NCI-H82 (cell line): Measurements from ENCODE around the gene SERPINA5.
"Not testable (repeated sequence)": the region's sequence is repeated elsewhere in the genome, so short reads cannot be mapped to it uniquely, and the experiment has no call there.

Source experiments
- DNase-seq: peaks from one replicate; lab custom pipeline; 2025; lab: John Stamatoyannopoulos, UW

Gene SERPINA5

DNA sequence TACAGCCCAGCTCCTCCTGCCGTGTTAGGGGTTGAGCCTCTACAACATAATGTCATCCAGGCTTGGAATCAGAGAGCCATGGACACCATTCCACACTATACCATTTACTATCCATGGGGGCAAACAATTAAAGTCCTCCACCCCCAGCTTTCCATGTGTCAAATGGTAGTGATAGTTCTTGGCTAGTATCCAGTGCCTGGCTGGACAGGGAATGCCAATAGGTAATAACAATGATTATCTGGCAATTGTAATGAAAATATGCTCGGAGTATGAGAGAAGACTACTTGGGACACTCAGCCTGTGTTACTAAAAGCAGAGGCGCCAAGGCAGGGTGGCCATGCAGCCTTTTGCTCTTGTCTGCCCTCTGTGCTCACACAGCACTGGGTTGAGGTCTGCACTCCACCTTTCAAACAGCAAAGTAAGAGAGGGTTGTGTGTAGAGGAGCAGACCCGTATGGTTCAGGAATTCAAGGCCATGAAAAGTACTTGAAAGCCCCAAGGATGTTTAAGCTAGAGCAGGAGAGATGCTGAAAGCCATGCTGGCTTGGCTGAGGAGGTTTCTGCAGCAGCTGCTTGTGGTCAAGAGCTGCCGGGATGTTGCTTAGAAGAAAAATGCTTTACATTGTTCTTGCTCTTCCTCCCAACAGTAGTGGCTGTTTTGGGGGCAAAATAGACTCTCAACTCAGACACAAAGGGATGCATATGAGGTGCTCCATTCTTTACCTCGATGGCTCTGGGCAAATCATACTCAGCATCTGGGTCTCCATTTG, 41.6 kb downstream of the SERPINA5 start:
- no peak for DNase-seq

DNA sequence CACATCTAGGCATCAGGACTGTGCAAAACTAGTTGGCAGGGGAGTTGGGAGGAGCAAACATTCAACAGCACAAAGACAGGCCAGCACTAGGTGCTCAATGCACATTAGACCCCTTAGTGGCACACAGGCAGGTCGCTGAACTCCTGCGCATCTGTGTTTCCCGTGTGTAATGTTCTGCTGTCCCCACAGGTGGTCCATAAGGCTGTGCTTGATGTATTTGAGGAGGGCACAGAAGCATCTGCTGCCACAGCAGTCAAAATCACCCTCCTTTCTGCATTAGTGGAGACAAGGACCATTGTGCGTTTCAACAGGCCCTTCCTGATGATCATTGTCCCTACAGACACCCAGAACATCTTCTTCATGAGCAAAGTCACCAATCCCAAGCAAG, 42.2 kb downstream of the SERPINA5 start:
- DNase-seq: no peak

DNA sequence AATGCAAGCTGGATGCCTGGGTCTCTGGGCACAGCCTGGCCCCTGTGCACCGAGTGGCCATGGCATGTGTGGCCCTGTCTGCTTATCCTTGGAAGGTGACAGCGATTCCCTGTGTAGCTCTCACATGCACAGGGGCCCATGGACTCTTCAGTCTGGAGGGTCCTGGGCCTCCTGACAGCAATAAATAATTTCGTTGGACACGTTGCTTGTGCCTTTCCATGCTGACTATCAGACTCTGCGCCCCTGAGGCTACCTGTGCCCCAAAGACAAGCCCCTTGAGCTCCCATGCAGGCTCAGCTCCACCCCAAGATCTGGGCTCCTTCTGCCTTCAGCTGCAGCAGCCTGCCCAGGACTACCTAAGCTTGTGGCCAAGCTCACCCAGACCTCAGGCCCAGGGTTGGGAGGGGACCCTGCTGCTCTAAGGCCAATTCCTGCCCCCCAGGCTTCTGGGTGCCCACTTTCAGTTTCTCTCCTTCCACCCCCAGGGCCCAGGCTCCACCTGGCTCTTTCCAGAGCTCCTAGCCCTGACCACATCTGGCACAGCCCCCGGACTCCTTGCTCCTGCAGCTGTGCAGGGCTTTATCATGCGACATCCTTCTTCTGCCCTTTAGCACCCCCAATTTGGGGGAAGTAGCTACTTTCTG, 42.8 kb downstream of the SERPINA5 start:
- DNase-seq: no peak

DNA sequence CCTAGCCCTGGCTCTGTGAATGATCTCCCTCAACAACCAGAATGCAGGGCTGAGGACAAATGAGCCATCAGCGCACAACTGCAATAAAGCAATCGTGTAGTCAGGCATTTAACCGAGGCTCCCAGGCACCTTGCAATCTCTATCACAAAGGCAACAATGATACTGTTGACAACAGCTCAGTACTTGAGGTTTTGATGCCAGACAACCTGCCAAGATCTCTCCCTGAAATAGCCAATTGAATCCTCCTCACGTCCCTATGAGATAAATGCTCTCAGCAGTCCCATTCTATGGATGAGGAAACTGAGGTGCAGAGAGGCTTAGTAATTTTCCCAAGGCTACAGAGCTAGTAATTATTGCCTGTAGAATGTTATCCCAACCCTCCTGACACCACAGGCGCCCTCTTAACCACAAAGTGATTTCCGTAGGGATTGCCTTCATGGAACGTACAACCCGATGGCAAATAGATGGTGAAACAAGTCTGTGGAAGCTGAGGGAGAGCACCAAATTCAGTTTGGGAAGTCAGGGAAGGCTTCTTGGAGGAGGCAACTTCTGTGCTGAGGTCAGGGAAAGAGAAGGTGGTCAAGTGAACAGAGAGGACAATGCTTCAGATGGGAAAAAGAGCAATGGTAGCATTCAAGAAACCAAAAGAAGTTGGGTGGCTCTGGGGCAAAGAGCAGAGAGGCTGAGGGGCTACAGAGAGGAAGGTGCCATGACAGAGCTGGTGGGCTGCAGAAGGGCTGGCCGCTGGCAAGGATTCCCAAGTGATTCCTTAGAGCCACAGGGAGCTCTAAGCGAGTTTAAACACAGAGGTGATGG, 43.5 kb downstream of the SERPINA5 start:
- no peak for DNase-seq

DNA sequence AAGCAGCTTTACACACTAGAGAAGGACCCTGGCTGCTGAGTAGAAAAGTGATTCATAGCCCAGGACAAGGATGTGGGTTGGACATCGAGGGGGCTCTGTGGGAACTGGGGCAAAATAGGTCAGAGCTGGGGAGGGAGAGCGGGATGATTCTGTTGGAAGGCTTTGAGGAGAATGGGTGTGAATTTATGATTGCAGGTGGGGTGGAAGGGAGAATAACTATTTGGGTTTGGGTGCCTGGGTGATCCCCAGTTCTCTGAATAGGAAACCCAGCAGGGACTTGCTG, 44.1 kb downstream of the SERPINA5 start:
- DNase-seq: no peak

DNA sequence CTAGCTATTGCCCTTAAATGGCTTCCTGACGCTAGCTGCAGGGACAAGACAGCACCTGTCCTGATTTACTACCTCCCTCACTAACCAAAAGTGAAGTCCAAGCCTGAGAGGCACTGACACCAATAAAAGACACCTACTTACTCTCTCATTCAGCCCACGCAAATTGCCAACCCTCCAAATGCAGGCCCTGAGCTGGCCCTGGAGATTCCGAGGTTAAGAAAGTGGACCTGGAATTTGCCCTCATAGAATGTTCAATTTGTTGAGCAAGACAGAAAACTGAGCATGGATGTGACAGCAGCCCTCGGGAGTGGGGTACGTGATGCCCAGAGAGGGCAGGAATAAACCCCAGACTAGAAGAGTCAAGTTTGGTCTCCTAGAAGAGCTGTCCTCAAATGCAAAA, 47.4 kb downstream of the SERPINA5 start:
- no peak for DNase-seq

DNA sequence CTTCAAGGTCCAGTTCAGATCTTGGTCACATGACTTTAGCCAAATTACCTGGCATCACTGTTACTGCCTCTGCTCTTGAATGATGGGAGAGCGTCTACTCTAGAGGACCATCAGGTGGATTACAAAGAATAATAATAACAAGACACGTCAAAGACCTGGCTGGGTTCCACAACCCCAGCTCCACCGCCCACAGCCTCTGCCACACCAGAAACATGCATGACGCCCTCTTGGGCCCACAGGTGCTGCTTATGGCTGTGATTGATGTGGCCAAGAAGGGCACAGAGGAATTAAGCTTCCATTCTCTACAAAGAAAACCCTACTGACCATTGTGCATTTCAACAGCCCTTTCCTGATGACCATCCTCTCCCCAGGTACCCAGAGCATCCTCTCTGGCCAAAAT, 49.2 kb downstream of the SERPINA5 start:
- DNase-seq: no peak

DNA sequence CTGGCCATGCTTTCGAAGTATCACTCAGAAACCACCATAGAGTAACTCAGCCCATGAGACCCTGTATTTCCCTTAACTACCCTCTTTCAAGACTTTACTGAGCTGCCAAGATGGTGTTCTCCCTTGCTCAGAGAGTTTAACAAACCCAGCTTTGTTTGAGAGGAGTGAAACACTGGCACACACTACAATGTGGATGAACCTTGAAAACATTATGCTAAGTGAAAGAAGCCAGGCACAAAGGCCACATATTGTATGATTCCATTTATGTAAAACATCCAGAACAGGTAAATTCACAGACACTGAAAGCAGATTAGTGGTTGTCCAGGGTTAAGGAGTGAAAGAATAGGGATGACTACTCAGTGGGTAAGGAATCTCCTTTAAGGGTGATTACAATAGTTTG, 49.8 kb downstream of the SERPINA5 start:
- DNase-seq: no peak

DNA sequence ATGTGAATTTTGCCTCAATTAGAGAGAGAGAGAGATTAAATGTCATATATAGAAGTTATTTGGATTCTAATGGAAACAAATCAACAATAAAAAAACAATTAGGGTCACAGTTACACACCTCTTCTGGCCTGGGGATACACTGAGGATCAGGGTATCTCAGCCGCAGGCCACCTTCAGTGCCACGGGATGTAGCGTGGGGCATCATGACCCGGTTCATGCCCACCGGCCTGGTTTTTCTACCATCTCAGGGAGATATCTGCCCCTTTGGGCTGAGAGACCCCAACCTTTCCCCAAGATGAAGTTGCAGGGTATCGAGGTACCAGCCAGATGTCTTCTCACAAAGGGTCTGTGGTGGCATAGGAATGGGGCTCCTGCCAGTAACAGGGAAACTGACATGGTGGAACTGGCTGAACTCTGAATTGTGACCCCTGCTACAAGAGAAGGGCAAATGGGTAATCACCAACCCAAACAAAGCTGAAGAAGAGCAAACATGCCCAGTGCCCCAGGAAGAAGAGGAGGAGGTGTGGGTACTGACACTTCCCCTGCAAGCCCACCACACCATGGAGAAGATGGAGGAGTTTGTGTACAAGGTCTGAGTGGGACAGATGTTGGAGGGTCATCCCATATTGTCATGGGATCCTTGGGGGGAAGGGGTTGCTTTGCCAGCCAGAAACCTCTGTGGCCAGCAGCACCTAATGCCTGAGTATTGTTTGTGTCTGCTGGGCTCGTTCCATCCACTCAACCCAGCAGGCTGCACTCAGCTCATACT, 50.5 kb downstream of the SERPINA5 start:
- no peak for DNase-seq

DNA sequence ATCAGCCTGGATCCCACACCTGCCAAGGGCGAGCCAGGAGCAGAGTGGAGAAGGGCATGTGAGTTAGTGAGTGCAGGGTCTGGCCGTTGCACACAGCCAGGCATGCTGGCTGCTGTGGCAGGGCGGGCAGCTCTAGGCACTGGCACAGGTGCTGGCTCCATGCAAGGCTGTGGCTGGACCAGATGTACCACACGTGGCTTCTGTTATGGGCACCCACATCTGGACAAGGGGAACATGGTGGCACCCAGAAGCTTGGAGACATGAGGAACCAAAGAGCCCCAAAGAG, 51.0 kb downstream of the SERPINA5 start:
- no peak for DNase-seq

DNA sequence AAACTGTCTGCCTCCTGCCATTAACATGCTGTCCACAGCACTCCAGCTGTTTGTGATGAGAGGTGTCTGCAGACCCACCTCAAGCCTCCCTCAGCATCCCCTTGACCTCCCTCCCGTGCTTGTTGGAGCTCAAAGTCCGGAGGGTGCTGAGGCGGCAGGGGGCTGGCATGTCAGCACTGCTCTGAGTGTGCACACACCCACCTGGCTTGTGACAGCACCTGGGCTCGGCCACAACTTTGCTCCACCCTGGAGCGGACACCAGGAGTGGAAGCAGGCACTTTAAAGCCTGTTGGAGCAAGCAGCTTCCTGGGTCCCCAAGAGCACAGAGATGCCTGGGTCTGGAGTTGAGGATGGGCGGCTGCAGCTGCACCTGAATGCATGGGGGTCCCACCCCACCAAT, 51.9 kb downstream of the SERPINA5 start:
- DNase-seq: no peak

DNA sequence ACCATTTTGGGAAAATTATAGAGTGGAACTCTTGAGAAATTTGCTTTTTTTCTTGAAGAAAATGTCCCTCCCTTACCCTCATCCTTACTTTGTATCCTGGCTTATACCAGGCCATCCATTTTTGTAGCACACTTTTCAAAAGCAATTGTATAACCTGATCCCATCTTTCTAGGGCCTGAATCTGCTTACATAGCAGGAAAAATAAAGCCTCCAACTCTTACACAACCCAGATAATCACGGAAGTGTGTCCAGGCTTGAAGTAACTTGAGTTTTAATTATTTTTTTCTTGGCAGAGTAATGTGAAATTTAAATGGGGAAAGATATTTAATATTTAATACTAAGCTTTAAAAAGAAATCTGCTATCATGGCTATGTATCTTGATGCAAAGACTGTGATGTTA, 53.9 kb downstream of the SERPINA5 start:
- no peak for DNase-seq

DNA sequence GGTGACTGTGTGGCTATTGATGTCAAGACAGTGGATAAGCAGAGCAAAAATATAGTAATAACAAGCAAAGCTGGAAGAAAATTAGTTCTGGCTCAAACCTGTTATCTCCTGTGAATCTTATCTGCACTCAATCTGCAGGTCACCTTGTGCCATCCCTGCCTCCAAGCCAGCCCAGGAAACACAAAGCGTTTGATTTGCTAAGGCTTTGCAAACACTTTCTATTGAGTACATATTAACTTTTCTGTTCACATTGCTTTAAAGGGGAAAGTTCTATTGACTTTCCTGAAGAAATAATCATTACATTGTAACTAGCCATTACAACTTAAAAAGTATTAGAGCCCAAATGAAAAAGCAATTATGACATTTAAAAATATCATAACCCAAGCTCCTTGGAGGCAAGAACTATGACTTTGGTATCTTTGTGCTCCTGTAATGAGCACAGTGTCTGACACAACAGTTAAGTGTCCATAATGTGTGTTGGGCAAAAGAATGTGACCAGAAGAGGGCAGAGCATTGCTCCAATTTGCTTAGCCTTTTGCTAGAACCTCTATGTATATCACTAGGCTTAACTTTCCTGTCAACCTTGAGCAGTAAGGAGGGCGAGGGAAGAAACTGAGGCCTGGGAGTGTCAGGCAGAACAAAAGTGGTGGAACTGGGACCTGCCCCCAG, 55.7 kb downstream of the SERPINA5 start:
- DNase-seq: peak; percentile 10

DNA sequence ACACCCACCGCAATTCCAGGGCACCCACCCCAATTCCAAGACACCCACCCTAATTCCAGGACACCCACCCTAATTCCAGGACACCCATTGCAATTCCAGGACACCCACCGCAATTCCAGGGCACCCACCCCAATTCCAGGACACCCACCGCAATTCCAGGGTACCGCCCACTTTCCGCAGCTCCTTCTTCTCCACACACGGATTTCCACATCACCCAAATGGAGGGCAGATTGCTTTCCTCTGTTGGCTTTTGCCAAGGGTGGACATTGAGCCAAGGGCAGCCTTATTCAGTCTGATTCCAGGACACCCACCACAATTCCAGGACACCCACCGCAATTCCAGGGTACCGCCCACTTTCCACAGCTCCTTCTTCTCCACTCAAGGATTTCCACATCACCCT, 56.6 kb downstream of the SERPINA5 start:
- DNase-seq: not testable (repeated sequence)

DNA sequence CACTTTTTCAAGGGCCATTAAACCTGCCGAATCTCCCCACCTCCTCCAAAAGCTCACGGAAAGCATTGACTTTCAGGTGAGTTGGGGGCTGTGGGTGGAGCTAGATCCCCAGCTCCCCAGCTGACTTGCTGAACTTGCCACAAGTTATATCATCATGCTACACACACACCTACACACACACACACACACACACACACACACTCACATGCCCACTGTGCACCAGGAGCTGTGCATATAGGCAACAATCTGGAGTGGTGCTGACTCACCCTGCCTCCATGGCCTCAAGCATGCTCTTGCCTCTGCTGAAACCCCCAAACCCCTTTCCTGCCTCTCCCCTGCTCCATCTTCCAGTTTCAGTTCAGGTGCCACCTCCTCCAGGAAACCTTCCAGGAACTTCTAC, 57.1 kb downstream of the SERPINA5 start:
- DNase-seq: no peak

DNA sequence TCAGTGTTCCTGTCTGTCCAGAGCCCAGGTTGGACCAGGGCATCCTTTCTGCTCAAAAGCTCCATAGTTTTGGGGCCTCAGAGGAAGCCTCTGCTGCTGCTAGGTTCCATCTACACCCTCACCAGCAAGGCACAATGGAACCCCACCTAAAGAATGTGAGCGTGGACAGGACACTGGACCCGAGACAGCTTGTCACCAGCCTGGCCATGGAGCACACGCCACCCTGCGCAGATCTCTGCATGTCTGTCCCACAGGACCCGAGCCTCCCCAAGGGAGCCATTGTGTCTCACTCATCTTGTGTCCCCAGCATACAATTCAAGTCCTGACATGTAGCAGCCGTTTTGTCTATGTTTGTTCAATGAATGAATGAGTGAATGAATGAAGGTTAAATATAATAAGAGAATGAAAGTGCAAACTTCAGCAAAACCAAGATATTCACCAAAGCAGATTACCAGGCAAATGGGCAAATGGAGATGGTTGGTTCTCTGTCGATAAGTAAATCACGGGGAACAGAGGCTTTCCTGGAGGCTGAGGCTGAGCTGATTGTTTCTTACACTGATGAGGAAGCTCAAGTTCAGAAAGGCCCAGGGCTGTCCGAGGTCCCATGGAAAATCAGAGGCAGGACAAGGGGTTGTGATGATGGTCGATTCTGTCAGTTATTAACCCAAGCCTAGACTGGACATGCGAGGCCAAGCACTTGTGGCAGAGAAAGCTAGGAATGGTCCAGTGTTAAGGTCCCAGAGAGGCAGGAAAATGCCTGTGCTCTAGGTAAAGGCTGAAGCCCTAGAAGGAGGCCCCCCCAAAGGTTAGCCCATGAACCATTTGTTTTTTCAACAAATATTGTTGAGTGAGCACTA, 58.0 kb downstream of the SERPINA5 start:
- no peak for DNase-seq

DNA sequence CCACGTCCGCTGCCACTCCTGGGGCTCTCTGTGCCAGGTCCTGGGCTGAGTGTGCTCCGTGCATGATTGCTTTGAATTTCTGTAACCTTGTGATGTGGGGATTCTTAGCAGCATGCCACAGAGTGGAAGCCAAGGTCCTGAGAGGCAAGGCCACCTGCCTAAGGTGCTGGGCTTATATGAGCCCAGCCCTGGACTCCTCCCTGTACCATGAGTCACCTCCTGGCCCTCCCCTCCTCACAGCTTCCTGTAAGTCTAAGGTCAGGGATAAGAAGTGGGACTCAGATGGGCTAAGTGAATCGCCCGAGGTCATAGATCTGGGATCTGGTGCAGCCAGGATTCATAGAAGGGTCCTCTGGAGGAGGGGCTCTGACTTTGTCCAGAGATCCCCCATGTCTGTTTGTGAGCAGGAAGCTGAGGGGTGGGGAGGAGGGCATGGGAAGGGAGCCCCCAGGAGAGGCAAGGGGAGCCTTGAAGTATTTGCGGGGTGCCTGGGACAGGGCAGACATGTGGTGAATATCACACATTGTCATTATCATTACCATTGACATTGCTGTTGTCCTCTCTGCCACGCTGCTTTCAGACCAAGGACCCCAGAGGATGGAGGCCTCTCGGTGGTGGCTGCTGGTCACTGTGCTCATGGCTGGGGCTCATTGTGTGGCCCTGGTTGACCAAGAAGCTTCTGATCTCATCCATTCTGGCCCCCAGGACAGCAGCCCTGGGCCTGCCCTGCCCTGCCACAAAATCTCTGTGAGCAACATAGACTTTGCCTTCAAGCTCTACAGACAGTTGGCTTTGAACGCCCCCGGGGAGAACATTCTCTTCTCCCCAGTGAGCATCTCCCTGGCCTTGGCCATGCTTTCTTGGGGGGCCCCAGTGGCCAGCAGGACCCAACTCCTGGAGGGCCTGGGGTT, 59.8 kb downstream of the SERPINA5 start:
- DNase-seq: no peak

DNA sequence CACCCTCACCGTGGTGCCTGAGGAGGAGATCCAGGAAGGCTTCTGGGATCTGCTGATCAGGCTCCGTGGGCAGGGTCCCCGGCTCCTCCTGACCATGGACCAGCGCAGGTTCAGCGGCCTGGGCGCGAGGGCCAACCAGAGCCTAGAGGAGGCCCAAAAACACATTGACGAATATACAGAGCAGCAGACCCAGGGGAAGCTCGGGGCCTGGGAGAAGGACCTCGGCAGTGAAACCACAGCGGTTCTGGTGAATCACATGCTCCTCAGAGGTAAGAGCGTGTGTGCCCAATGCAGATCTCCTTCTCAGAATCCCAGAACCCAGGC, 60.4 kb downstream of the SERPINA5 start:
- DNase-seq: no peak
